ENCODE results near the gene RNF207. TPM values are rescaled to one million over a fixed set of nuclear protein-coding genes. Genes with fewer than 3 reads are reported as not detected.

RNF207 gene
- total RNA-seq, 8 experiments from 2014 or later, result 1.8 to 149 (median 7.3) TPM

DNA sequence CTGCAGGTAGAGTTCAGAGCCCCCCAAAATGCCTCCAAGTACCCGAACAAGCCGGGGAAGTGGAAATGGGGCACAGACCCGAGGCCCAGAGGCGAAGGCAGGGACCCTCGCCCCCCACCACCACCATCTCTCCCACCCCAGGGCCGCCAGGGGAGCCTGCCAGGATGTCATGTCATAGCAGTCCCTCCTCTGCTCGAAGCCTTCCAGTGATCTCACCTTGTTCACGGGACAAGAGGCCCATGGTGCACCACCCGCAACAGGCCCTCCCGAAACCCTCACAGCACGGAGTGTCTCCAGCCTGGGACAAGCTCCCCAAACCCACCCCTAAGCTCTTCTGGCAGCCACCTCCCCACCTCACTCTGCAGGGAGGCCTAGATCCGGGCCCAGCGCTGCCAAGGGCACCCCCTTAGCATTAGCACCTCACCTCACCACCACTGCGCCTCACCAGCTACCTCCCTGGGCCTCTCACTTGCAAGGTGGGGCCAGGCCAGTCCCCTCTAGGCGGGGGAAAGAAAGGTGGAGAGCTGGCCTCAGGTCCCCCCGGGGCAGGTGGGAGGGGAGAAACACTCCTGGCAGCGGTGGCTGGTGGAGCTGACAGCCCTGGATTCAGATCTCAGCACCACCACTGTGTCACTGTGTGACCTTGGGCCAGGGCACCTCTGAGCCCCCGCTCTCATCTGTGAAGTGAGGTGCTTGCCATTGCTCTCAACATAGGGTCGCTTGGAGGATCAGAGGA, 39.1 kb upstream of the RNF207 start:
- Histone ChIP-seq H3K4me3 (no peak overlapping the region), H3K4me1 (replicated peaks in 1 of 2) (peaks cover 35 to 36% of the 10 kb centered on the region in 2 donors), H3K27ac (no peak overlapping the region)
- in situ Hi-C loops (cut with MboI; ENCODE audit: low pct_unique_long_range_greater_than_20kb in 2 of 9, low sequenced_read_pairs in 9 of 9, unreplicated experiment in 9 of 9), result no loop called here
- no peak for ATAC-seq (replicated peaks in 6 of 8)
- 62 to 82% (median 68%) methylated on average over 7 to 9 of the region's 19 CpGs; no CpG with 5 or more reads in 7 of the 10 experiments for WGBS, 10 experiments

- H3K27ac ChIP-seq, result no peak overlapping the region
- H3K4me3 ChIP-seq, result no peak overlapping the region
- in situ Hi-C loops (cut with MboI; ENCODE audit: low pct_unique_long_range_greater_than_20kb in 2 of 9, low sequenced_read_pairs in 9 of 9, unreplicated experiment in 9 of 9), result no loop called here
- ATAC-seq (replicated peaks in 6 of 8), result no peak
- 40 to 100% (median 71%) methylated on average over 1 to 30 of the region's 34 CpGs for WGBS, 10 experiments
- peaks cover 33 to 36% of the 10 kb centered on the region in 2 donors for H3K4me1 ChIP-seq (replicated peaks in 1 of 2)
Measured at GRCh38 chr1:6167391-6168303, 38.3 kb upstream of the RNF207 start.

DNA sequence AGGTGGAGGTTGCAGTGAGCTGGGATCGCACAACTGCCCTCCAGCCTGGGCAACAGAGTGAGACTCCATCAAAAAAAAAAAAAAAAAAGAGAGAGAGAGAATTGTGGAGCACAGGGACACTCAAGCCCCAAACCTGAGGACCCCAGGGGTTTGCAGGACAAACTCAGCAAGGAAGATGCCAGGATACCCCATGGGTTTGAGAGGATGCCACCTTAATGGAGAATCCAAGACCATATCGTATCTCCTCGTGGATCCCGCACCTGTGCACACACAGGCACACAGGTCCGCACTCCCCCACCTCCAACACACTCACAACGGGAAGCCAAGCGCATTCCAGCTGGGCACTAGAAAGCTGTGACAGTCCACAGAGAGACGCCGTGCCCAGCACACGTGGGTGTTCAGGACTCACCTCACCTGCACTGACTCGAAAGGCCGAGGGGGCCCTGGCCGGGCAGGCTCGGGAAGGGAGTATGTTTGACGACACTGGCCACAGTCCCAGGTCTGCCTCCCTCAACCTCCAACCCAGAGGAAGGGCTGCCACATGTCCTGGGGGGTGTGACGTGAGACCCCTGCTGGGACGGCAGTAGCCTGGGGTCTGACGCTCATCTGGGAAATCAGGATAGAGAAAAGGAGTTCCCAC, 36.9 kb upstream of the RNF207 start:
- in situ Hi-C loops (cut with MboI; ENCODE audit: low pct_unique_long_range_greater_than_20kb in 2 of 9, low sequenced_read_pairs in 9 of 9, unreplicated experiment in 9 of 9), result no loop called here
- 20 to 100% (median 80%) methylated on average over 1 to 12 of the region's 18 CpGs; no CpG with 5 or more reads in 3 of the 10 experiments for WGBS, 10 experiments
- ATAC-seq (replicated peaks in 6 of 8), result no peak

DNA sequence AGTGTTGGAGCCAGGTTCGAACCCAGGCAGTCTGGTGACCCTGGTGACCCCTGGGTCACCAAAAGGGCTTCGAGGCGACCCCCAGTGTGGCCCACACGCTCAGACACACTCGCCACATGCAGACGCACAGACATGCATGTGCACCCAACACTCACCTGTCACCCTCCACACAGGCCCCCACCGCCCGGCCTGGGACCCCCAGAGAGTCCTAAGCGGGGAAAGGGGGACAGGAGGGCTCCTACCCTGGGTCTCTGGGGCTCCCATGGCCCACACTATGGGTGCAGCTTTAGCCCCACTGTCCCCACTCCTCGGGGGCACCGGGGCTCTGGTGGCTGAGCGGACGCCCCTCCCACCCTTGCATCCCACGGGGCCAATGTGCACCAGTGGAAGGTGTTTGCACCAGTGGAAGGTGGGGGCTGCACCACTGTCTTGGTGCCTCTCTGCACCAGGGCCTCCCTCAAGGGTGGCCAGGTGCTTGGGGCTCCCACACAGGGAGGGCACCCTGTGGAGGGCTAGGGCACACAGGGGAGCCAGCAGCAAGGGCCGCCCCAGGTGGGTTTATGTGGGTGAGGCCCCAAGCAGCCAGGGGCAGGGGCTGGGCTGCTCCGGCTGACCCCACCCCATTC, 35.7 kb upstream of the RNF207 start:
- no peak overlapping the region for H3K4me3 ChIP-seq
- ATAC-seq (replicated peaks in 6 of 8), result no peak
- WGBS, 10 experiments, result 74 to 100% (median 77%) methylated on average over 1 to 10 of the region's 16 CpGs; no CpG with 5 or more reads in 7 of the 10 experiments
- in situ Hi-C loops (cut with MboI; ENCODE audit: low pct_unique_long_range_greater_than_20kb in 2 of 9, low sequenced_read_pairs in 9 of 9, unreplicated experiment in 9 of 9), result no loop called here
- peaks cover 7 to 12% of the 10 kb centered on the region in 2 donors for H3K4me1 ChIP-seq (replicated peaks in 1 of 2)
- no peak overlapping the region for H3K27ac ChIP-seq

More for the DNA sequence above, 36.9 kb upstream of the RNF207 start:
- H3K4me1 ChIP-seq (replicated peaks in 1 of 2), result peaks cover 19 to 23% of the 10 kb centered on the region in 2 donors
- H3K27ac ChIP-seq, result no peak overlapping the region
- no peak overlapping the region for H3K4me3 ChIP-seq

- peak in 3 of 8 experiments; percentile 4 to 27 (median 6) for ATAC-seq (replicated peaks in 6 of 8)
- 53 to 100% (median 76%) methylated on average over 1 to 7 of the region's 19 CpGs; no CpG with 5 or more reads in 6 of the 10 experiments for WGBS, 10 experiments
- H3K4me1 ChIP-seq (replicated peaks in 1 of 2), result peaks cover 2 to 6% of the 10 kb centered on the region in 2 donors
- in situ Hi-C loops (cut with MboI; ENCODE audit: low pct_unique_long_range_greater_than_20kb in 2 of 9, low sequenced_read_pairs in 9 of 9, unreplicated experiment in 9 of 9), result no loop called here
- H3K27ac ChIP-seq, result no peak overlapping the region
- H3K4me3 ChIP-seq, result no peak overlapping the region
Measured at GRCh38 chr1:6170742-6171201, 35.1 kb upstream of the RNF207 start.

DNA sequence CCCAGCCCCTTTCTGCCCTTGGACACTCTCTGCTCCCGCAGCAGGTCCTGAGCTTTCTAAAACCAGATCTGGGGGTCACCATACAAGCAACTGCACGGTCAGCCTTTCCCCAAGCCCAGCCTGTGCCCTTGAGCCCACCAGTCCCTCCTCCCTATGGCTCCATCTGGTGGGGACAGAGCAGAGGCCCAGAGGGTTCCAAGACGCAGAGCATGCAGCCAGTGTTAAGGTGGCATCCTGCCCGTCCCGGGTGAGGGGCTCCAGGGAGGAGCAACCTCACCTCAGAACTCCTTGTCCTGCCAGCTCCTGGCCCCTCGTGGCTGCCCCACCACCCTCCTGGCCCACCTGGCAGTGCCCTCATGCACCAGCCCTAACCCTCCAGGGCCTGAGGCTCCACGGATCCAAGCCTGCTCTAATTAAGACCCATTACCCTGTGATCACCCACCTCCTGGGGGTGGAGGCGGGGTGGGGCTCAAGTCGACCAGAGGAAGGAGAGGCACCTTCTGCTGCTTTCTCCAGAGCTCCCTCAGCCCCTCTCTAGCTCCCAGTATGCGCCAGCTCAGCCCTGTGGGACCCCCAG, 34.3 kb upstream of the RNF207 start:
- in situ Hi-C loops (cut with MboI; ENCODE audit: low pct_unique_long_range_greater_than_20kb in 2 of 9, low sequenced_read_pairs in 9 of 9, unreplicated experiment in 9 of 9), result no loop called here
- H3K4me1 ChIP-seq (replicated peaks in 1 of 2), result peaks cover 0 to 5% of the 10 kb centered on the region in 2 donors
- no peak overlapping the region for H3K27ac ChIP-seq
- WGBS, 10 experiments, result 0 to 62% (median 60%) methylated on average over 1 to 5 of the region's 10 CpGs; no CpG with 5 or more reads in 5 of the 10 experiments
- ATAC-seq (replicated peaks in 6 of 8), result peak; percentile 45 to 90 (median 76)
- no peak overlapping the region for H3K4me3 ChIP-seq

GRCh38 chr1:6172549-6172948, 33.4 kb upstream of the RNF207 start:
- in situ Hi-C loops (cut with MboI; ENCODE audit: low pct_unique_long_range_greater_than_20kb in 2 of 9, low sequenced_read_pairs in 9 of 9, unreplicated experiment in 9 of 9), result no loop called here
- WGBS, 10 experiments, result 90 to 93% methylated on average over 6 to 8 of the region's 10 CpGs; no CpG with 5 or more reads in 8 of the 10 experiments
- no peak for ATAC-seq (replicated peaks in 6 of 8)
- Histone ChIP-seq H3K4me1 (replicated peaks in 1 of 2) (peaks cover 4 to 11% of the 10 kb centered on the region in 2 donors), H3K4me3 (no peak overlapping the region), H3K27ac (no peak overlapping the region)

- ATAC-seq (replicated peaks in 6 of 8), result no peak
- 62 to 100% (median 73%) methylated on average over 2 to 5 of the region's 5 CpGs for WGBS, 10 experiments
- no peak overlapping the region for H3K27ac ChIP-seq
- in situ Hi-C loops (cut with MboI; ENCODE audit: low pct_unique_long_range_greater_than_20kb in 2 of 9, low sequenced_read_pairs in 9 of 9, unreplicated experiment in 9 of 9), result loop anchor here in 3 of 9 experiments (25.0 kb wide), 1 partner anchor 113 kb away; no protein-coding TSS in a partner anchor
- no peak overlapping the region for H3K4me3 ChIP-seq
- H3K4me1 ChIP-seq (replicated peaks in 1 of 2), result peaks cover 13 to 22% of the 10 kb centered on the region in 2 donors
Measured at GRCh38 chr1:6174621-6175410, 31.1 kb upstream of the RNF207 start.

DNA sequence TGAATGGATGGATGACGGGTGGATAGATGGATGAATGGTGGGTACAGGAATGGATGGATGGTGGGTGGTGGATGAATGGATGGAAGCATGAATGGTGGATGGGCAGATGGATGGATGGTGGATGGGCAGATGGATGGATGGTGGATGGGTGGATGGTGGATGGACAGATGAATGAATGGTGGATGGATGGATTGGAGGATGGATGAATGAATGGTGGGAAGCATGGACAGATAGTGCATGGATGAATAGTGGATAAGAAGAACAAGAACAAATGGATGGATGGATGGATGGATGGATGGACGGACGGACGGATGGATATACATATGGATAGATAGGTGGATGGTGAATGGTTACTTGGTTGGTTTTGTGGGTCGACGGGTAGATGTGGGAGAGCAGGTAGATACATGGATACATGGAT, 30.5 kb upstream of the RNF207 start:
- Histone ChIP-seq H3K4me1 (replicated peaks in 1 of 2) (peaks cover 13 to 23% of the 10 kb centered on the region in 2 donors), H3K27ac (no peak overlapping the region), H3K4me3 (no peak overlapping the region)
- in situ Hi-C loops (cut with MboI; ENCODE audit: low pct_unique_long_range_greater_than_20kb in 2 of 9, low sequenced_read_pairs in 9 of 9, unreplicated experiment in 9 of 9), result loop anchor here in 3 of 9 experiments (25.0 kb wide), 1 partner anchor 113 kb away; no protein-coding TSS in a partner anchor
- 68 to 96% (median 82%) methylated on average over 4 to 6 of the region's 6 CpGs for WGBS, 10 experiments
- ATAC-seq (replicated peaks in 6 of 8), result no peak

DNA sequence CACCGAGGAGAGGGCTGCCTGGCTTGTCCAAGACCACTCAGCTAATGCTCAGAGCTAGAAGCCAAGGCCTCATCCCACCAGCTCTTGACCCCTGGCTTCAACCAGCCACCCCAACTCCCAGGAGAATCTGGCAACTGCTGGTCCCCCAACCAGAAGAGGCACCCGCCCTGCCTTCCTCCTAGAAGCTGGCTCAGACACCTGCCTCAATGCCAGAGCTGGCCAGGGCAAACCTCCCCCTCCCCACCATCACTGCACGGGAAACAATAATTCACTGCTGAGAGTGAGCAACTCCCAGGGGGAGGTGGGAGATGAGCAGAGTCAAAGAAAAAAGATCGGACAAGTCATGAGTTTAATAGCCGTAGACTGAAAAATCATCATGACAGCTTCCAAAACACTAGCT, 29.1 kb upstream of the RNF207 start:
- no peak overlapping the region for H3K27ac ChIP-seq
- in situ Hi-C loops (cut with MboI; ENCODE audit: low pct_unique_long_range_greater_than_20kb in 2 of 9, low sequenced_read_pairs in 9 of 9, unreplicated experiment in 9 of 9), result loop anchor here in 3 of 9 experiments (25.0 kb wide), 1 partner anchor 114 kb away; no protein-coding TSS in a partner anchor
- 0 to 80% (median 50%) methylated on average over 1 to 4 of the region's 5 CpGs; no CpG with 5 or more reads in 3 of the 10 experiments for WGBS, 10 experiments
- peak in 3 of 8 experiments; percentile 41 to 57 (median 43) for ATAC-seq (replicated peaks in 6 of 8)
- no peak overlapping the region for H3K4me3 ChIP-seq
- H3K4me1 ChIP-seq (replicated peaks in 1 of 2), result peaks cover 26 to 28% of the 10 kb centered on the region in 2 donors

GRCh38 chr1:6177681-6178380, 28.1 kb upstream of the RNF207 start:
- Histone ChIP-seq H3K27ac (no peak overlapping the region), H3K4me3 (no peak overlapping the region), H3K4me1 (replicated peaks in 1 of 2) (peaks cover 27 to 28% of the 10 kb centered on the region in 2 donors)
- no peak for ATAC-seq (replicated peaks in 6 of 8)
- in situ Hi-C loops (cut with MboI; ENCODE audit: low pct_unique_long_range_greater_than_20kb in 2 of 9, low sequenced_read_pairs in 9 of 9, unreplicated experiment in 9 of 9), result loop anchor here in 3 of 9 experiments (25.0 kb wide), 1 partner anchor 116 kb away; no protein-coding TSS in a partner anchor
- WGBS, 10 experiments, result 27 to 100% (median 57%) methylated on average over 1 to 15 of the region's 18 CpGs; no CpG with 5 or more reads in 3 of the 10 experiments

Measured in motor neuron (in vitro differentiated cells).